ENCODE results near the gene EOGT.
A peak's percentile ranks its signal among the peaks of the same experiment; 100 is the strongest.

The EOGT gene

DNA sequence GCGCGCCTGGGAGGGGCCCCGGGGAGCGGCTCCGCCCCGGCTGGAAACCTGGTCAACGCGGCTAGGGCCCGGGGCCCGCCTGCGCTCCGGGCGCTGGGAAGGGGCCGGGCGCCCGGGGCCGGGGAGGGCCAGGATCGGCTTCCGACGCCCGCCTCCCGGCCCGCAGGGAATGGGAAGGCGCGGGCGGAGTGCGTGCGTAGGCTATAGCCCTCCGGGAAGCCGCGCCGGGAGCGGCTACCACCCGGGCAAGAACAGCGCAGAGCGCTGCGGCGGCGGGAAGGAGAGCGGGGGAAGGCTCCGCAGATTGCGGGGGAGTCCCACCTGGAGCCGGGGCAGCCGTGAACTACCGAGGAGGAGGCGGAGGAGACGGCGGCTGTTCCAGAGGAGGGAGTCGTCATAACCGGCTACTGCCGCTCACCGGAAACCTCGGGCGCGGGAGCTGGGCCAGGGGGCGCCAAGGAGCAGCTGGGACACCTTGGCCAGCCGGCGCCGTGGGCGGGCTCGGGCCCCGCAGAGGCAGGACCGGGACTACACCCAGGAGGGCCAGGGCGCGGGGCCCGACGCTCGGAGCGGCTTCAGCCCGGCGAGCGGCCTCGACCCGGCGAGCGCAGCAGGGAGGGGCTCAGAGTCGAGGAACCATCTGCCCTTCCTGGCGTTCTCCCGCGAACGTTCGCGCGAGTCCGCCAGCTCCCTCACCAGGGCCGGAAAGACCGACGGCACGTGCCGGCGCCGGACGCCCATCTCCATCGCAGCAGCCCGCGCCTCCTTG is at the start of gene EOGT:
EOGT (minus strand) TSS at position 432 of the 769 bp plus-strand sequence. CDS start 3,838 bp downstream, outside the sequence.
- Histone ChIP-seq H3K36me3 (ENCODE audit: control insufficient read depth, insufficient read depth, low read length) (peaks cover 14% of the 10 kb centered on the region; the same call in 1 of the 2 replicates), H3K9ac (ENCODE audit: low read length) (peak within 1 kb of the TSS; percentile 97), H3K9me3 (ENCODE audit: control insufficient read depth, insufficient read depth, low read depth, low read length) (no peaks in the 10 kb centered on the region), H3K4me1 (ENCODE audit: control insufficient read depth, insufficient read depth, low read length) (peaks cover 62% of the 10 kb centered on the region), H3K27me3 (ENCODE audit: control insufficient read depth, insufficient read depth, low read length) (no peaks in the 10 kb centered on the region), H3K4me3 (ENCODE audit: low read depth, low read length) (peak within 1 kb of the TSS; percentile 82), H3K27ac (ENCODE audit: low read depth, low read length) (peak within 1 kb of the TSS; percentile 92; the same call in 1 of the 2 replicates)

GRCh38 chr3:69059688-69060087 is 46.2 kb upstream of the EOGT start:
- H3K9ac ChIP-seq (ENCODE audit: low read length): no peak overlapping the region
- H3K9me3 ChIP-seq (ENCODE audit: control insufficient read depth, insufficient read depth, low read depth, low read length): no peaks in the 10 kb centered on the region
- no peaks in the 10 kb centered on the region for H3K27me3 ChIP-seq (ENCODE audit: control insufficient read depth, insufficient read depth, low read length)
- H3K36me3 ChIP-seq (ENCODE audit: control insufficient read depth, insufficient read depth, low read length): peaks cover 92% of the 10 kb centered on the region
- no peaks in the 10 kb centered on the region for H3K4me1 ChIP-seq (ENCODE audit: control insufficient read depth, insufficient read depth, low read length)
- no peak overlapping the region for H3K27ac ChIP-seq (ENCODE audit: low read depth, low read length)
- no peak overlapping the region for H3K4me3 ChIP-seq (ENCODE audit: low read depth, low read length)

DNA sequence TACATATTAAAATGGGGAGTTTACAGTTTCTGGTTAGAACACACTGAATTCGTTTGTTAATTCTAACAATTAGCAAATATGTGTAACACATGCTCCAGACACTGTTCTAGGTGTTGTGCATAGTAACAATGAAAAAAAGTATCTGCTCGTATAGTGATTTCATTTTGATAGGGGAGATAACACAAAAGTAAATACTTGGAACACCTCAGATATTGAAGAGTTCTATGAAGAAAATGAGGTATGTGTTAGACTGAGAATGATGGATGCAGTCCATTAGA is 45.4 kb upstream of the EOGT start:
- Histone ChIP-seq H3K4me1 (ENCODE audit: control insufficient read depth, insufficient read depth, low read length) (no peaks in the 10 kb centered on the region), H3K27ac (ENCODE audit: low read depth, low read length) (no peak overlapping the region), H3K27me3 (ENCODE audit: control insufficient read depth, insufficient read depth, low read length) (no peaks in the 10 kb centered on the region), H3K4me3 (ENCODE audit: low read depth, low read length) (no peak overlapping the region), H3K36me3 (ENCODE audit: control insufficient read depth, insufficient read depth, low read length) (peaks cover 89% of the 10 kb centered on the region), H3K9ac (ENCODE audit: low read length) (no peak overlapping the region), H3K9me3 (ENCODE audit: control insufficient read depth, insufficient read depth, low read depth, low read length) (no peaks in the 10 kb centered on the region)

GRCh38 chr3:69058180-69058946 is 44.9 kb upstream of the EOGT start:
- no peaks in the 10 kb centered on the region for H3K9me3 ChIP-seq (ENCODE audit: control insufficient read depth, insufficient read depth, low read depth, low read length)
- no peaks in the 10 kb centered on the region for H3K27me3 ChIP-seq (ENCODE audit: control insufficient read depth, insufficient read depth, low read length)
- no peak overlapping the region for H3K4me3 ChIP-seq (ENCODE audit: low read depth, low read length)
- H3K27ac ChIP-seq (ENCODE audit: low read depth, low read length): no peak overlapping the region
- no peaks in the 10 kb centered on the region for H3K4me1 ChIP-seq (ENCODE audit: control insufficient read depth, insufficient read depth, low read length)
- H3K36me3 ChIP-seq (ENCODE audit: control insufficient read depth, insufficient read depth, low read length): peaks cover 85% of the 10 kb centered on the region
- no peak overlapping the region for H3K9ac ChIP-seq (ENCODE audit: low read length)

DNA sequence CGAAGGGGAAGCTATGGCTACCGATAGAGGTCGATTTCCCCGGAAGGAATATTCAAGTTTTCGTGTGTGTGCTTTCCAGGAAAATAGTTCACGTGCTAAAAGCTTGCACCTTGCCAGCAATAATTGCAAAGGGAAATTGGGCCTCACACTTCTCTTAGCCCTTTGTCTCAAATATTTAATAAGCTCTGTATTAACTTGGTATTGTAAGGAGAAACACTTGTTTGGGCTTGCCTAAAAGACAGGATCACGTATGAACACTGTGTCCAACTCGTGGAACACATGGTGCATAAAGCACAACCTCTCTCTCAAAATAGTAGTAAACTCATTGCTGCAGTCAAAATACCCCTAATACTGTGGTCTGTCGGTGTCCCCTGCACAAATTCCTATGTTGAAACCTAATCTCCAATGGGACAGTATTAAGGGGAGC is 39.0 kb upstream of the EOGT start:
- no peaks in the 10 kb centered on the region for H3K9me3 ChIP-seq (ENCODE audit: control insufficient read depth, insufficient read depth, low read depth, low read length)
- peak overlapping the region; percentile 87 for H3K4me3 ChIP-seq (ENCODE audit: low read depth, low read length)
- peak overlapping the region; percentile 61 for H3K9ac ChIP-seq (ENCODE audit: low read length)
- H3K36me3 ChIP-seq (ENCODE audit: control insufficient read depth, insufficient read depth, low read length): peaks cover 41% of the 10 kb centered on the region
- H3K27ac ChIP-seq (ENCODE audit: low read depth, low read length): peak overlapping the region; percentile 26; the same call in 1 of the 2 replicates
- no peaks in the 10 kb centered on the region for H3K27me3 ChIP-seq (ENCODE audit: control insufficient read depth, insufficient read depth, low read length)
- peaks cover 6% of the 10 kb centered on the region; the same call in 1 of the 2 replicates for H3K4me1 ChIP-seq (ENCODE audit: control insufficient read depth, insufficient read depth, low read length)

DNA sequence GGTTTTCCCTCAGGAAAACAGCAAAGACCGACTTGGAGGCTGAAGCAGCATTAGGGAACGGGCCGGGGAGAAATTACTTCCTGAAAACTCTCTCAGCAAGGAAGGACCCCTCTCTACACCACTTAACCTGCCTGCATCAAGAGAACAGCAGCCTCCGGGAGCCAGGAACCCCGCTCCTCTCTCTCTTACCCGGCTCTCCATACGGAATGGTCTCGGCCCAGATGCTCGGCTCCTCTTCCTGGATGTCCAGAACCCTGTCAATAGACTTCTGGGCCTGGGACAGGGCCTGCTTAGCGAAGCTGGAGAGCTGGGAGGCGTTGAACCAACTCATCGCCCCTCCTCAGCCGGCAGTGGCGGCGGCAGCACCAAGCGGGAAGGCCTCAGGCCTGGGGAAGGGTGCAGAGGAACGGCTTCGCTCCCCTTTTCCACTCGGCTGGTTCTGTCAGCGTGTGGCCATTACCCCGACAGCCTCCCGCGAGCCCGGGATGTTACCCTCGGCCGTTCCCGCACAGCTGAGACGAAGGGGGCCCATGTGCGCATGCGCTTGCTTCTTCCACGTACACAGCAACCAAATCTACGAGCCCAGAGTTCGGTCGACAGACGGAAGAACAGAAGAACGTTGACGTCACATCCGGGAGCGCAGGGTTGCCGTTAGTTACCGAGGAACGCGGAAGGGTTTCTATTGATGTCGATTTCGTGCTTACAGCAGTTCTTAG is 38.4 kb upstream of the EOGT start, which contains the start of gene TMF1:
TMF1 (minus strand) TSS at position 578 of the 716 bp plus-strand sequence; CDS start at position 331, 247 bp downstream.
- Histone ChIP-seq H3K36me3 (ENCODE audit: control insufficient read depth, insufficient read depth, low read length) (peaks cover 41% of the 10 kb centered on the region), H3K27me3 (ENCODE audit: control insufficient read depth, insufficient read depth, low read length) (no peaks in the 10 kb centered on the region), H3K4me3 (ENCODE audit: low read depth, low read length) (peak within 1 kb of the TSS; percentile 87), H3K27ac (ENCODE audit: low read depth, low read length) (peak within 1 kb of the TSS; percentile 55), H3K9me3 (ENCODE audit: control insufficient read depth, insufficient read depth, low read depth, low read length) (no peaks in the 10 kb centered on the region), H3K9ac (ENCODE audit: low read length) (peak within 1 kb of the TSS; percentile 88), H3K4me1 (ENCODE audit: control insufficient read depth, insufficient read depth, low read length) (peaks cover 6% of the 10 kb centered on the region; the same call in 1 of the 2 replicates)

DNA sequence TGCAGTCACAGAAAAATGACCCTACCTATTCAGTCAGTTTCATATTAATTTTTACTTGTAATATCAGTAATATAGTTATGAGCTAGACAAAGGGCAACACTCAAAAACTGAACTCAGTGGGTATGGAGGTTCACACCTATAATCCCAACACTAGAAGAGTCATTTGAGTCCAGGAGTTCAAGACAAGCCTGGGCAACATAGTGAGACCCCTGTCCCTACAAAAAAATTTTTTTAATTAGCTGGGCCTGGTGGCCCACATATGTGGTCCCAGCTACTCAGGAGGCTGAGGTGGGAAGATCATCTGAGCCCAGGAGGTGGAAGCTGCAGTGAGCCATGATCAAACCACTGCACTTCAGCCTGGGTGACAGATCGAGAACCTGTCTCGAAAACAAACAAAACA is 35.5 kb upstream of the EOGT start:
- Histone ChIP-seq H3K4me1 (ENCODE audit: control insufficient read depth, insufficient read depth, low read length) (peaks cover 6% of the 10 kb centered on the region; the same call in 1 of the 2 replicates), H3K9ac (ENCODE audit: low read length) (no peak overlapping the region), H3K9me3 (ENCODE audit: control insufficient read depth, insufficient read depth, low read depth, low read length) (no peaks in the 10 kb centered on the region), H3K4me3 (ENCODE audit: low read depth, low read length) (no peak overlapping the region), H3K36me3 (ENCODE audit: control insufficient read depth, insufficient read depth, low read length) (peaks cover 41% of the 10 kb centered on the region), H3K27ac (ENCODE audit: low read depth, low read length) (no peak overlapping the region), H3K27me3 (ENCODE audit: control insufficient read depth, insufficient read depth, low read length) (no peaks in the 10 kb centered on the region)

DNA sequence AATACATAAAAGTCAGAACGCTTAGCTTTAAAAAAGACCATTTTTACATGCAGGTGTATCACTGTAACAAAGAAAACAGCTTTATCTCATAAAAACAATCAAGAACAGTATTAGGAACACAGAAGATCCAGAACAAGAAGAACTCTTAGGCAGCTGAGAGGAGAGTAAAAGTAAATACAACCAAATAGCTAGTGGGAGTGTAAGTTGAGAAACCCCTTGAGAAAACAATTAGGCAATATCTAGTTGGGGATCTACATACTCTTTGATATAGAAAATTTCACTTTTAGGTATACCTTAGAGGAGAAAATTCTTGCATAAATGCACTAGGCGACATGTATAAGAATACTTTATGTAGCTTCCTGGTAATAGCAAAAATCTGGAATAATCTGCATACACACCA is 31.1 kb upstream of the EOGT start:
- Histone ChIP-seq H3K4me3 (ENCODE audit: low read depth, low read length) (no peak overlapping the region), H3K36me3 (ENCODE audit: control insufficient read depth, insufficient read depth, low read length) (peaks cover 71% of the 10 kb centered on the region), H3K9ac (ENCODE audit: low read length) (no peak overlapping the region), H3K27ac (ENCODE audit: low read depth, low read length) (no peak overlapping the region), H3K27me3 (ENCODE audit: control insufficient read depth, insufficient read depth, low read length) (no peaks in the 10 kb centered on the region), H3K4me1 (ENCODE audit: control insufficient read depth, insufficient read depth, low read length) (no peaks in the 10 kb centered on the region), H3K9me3 (ENCODE audit: control insufficient read depth, insufficient read depth, low read depth, low read length) (no peaks in the 10 kb centered on the region)

GRCh38 chr3:69033470-69033869 is 20.0 kb upstream of the EOGT start:
- Histone ChIP-seq H3K9me3 (ENCODE audit: control insufficient read depth, insufficient read depth, low read depth, low read length) (no peaks in the 10 kb centered on the region), H3K27me3 (ENCODE audit: control insufficient read depth, insufficient read depth, low read length) (no peaks in the 10 kb centered on the region), H3K27ac (ENCODE audit: low read depth, low read length) (no peak overlapping the region), H3K4me3 (ENCODE audit: low read depth, low read length) (no peak overlapping the region), H3K36me3 (ENCODE audit: control insufficient read depth, insufficient read depth, low read length) (peaks cover 81% of the 10 kb centered on the region), H3K9ac (ENCODE audit: low read length) (no peak overlapping the region), H3K4me1 (ENCODE audit: control insufficient read depth, insufficient read depth, low read length) (no peaks in the 10 kb centered on the region)

DNA sequence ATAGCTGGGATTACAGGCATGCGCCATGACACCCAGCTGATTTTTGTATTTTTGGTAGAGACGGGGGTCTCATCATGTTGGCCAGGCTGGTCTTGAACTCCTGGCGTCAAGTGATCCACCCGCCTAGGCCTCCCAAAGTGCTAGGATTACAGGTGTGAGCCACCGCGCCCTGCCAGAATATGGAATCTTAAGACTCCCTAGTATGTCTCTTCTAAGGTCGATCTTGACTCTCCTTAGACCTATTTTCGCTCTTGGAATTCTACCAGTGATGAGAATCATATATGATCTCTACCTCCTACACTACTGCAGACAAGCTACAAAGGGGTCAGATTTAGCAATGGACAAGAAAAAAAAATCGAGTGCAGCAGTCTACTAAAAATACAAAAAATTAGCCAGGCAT is 19.3 kb upstream of the EOGT start:
- Histone ChIP-seq H3K27me3 (ENCODE audit: control insufficient read depth, insufficient read depth, low read length) (no peaks in the 10 kb centered on the region), H3K9me3 (ENCODE audit: control insufficient read depth, insufficient read depth, low read depth, low read length) (no peaks in the 10 kb centered on the region), H3K27ac (ENCODE audit: low read depth, low read length) (no peak overlapping the region), H3K36me3 (ENCODE audit: control insufficient read depth, insufficient read depth, low read length) (peaks cover 81% of the 10 kb centered on the region), H3K9ac (ENCODE audit: low read length) (no peak overlapping the region), H3K4me1 (ENCODE audit: control insufficient read depth, insufficient read depth, low read length) (no peaks in the 10 kb centered on the region), H3K4me3 (ENCODE audit: low read depth, low read length) (no peak overlapping the region)

Measured in HUES6 (cell line).